Breast epithelium (tissue), 4 donors: ENCODE measurements around the gene RPS6KB2. TPM values are rescaled to one million over a fixed set of nuclear protein-coding genes. Genes with fewer than 3 reads are reported as not detected.

ENCODE experiments used
- DNase-seq, 2 donors: peaks; one replicate each; pipeline ENCODE4 v3.0.0-alpha.2; 2019; ENCODE audit warnings: low spot score in 2 of 2
- H3K27ac ChIP-seq, 2 donors: fragments of 200-600 bp; sonication (generic) in 1 of 2; one replicate each; pipeline ENCODE4 v1.5.1; 2016 to 2019; ENCODE audit warnings: mild to moderate bottlenecking in 1 of 2
- H3K27me3 ChIP-seq, 2 donors: fragments of 200-600 bp; sonication (generic) in 1 of 2; one replicate each; pipeline versions ENCODE4 v1.5.1 to v1.6.0; 2017 to 2019; ENCODE audit warnings: control low read depth in 1 of 2, mild to moderate bottlenecking in 1 of 2
- H3K36me3 ChIP-seq: fragments of 200-600 bp; one replicate; pipeline ENCODE4 v1.5.1; 2019
- H3K4me1 ChIP-seq, 2 donors: fragments of 200-600 bp; sonication (generic); one replicate each; pipeline ENCODE4 v1.5.1; 2016 to 2019; ENCODE audit warnings: control low read depth in 1 of 2
- H3K4me3 ChIP-seq, 3 donors: fragments of 200-600 bp; sonication (generic); 1 replicate in 2 of 3; 2 replicates in 1 of 3; pipeline ENCODE4 v1.5.1; 2016 to 2019; ENCODE audit warnings: mild to moderate bottlenecking in 3 of 3, moderate library complexity in 2 of 3
- H3K9me3 ChIP-seq, 2 donors: fragments of 200-600 bp; sonication (generic) in 1 of 2; one replicate each; pipeline ENCODE4 v1.5.1; 2016 to 2019; ENCODE audit warnings: control low read depth in 1 of 2
- CTCF ChIP-seq, 3 donors: fragments of 450-650 bp; IDR thresholded peaks; one replicate each; pipeline ENCODE4 v1.5.1; 2016 to 2017; ENCODE audit warnings: antibody characterized with exemption in 3 of 3, mild to moderate bottlenecking in 3 of 3, moderate library complexity in 3 of 3
- POLR2A ChIP-seq: fragments of 450-650 bp; IDR thresholded peaks from one replicate; pipeline ENCODE4 v1.6.1; 2016; ENCODE audit warnings: antibody characterized with exemption, mild to moderate bottlenecking, moderate library complexity
- POLR2AphosphoS5 ChIP-seq, 3 donors: sonication (generic); formaldehyde crosslinking; IDR thresholded peaks; one replicate each; pipeline ENCODE4 v1.6.1; 2017; ENCODE audit warnings: antibody characterized with exemption in 3 of 3
- intact Hi-C: fragments of 100-400 bp; cut with DNase I; formaldehyde crosslinking; loops from one replicate; pipeline ENCODE4 v1.15.1; 2023; ENCODE audit warnings: low total_unique reads
- total RNA-seq, 3 donors: library from RNA; depleted of rRNA; stranded (reverse); fragments of >200 nt; gene quantifications; one replicate each; pipeline ENCODE4 v1.1.0, GENCODE V29; 2016

RPS6KB2 gene
- total RNA-seq, 3 donors from 2014 or later, result 28.0 to 41.6 (median 40.1) TPM

GRCh38 chr11:67429722-67430121 lies 1.4 kb downstream of the RPS6KB2 start:
- intact Hi-C loops, result no loop called here
- no peaks in the 10 kb centered on the region for H3K9me3 ChIP-seq
- TF ChIP-seq POLR2AphosphoS5 (IDR thresholded peaks at IDR 0.05) (no peak), POLR2A (no peak), CTCF (IDR thresholded peaks at IDR 0.05) (no peak)
- peak overlapping the region in 1 of 3 donors; percentile 76 for H3K4me3 ChIP-seq
- H3K27me3 ChIP-seq, result no peaks in the 10 kb centered on the region
- H3K4me1 ChIP-seq, result peaks cover 0 to 12% of the 10 kb centered on the region in 2 donors
- H3K36me3 ChIP-seq, result no peaks in the 10 kb centered on the region
- no peak overlapping the region for H3K27ac ChIP-seq
- no peak for DNase-seq

- Histone ChIP-seq H3K4me3 (no peak overlapping the region), H3K27me3 (no peaks in the 10 kb centered on the region), H3K36me3 (no peaks in the 10 kb centered on the region), H3K4me1 (peaks cover 0 to 12% of the 10 kb centered on the region in 2 donors), H3K27ac (no peak overlapping the region), H3K9me3 (no peaks in the 10 kb centered on the region)
- intact Hi-C loops, result no loop called here
- TF ChIP-seq POLR2A (no peak), POLR2AphosphoS5 (IDR thresholded peaks at IDR 0.05) (no peak), CTCF (IDR thresholded peaks at IDR 0.05) (no peak)
- DNase-seq, result no peak
Measured at GRCh38 chr11:67431346-67432249, 3.3 kb downstream of the RPS6KB2 start.

- DNase-seq, result no peak
- no peak overlapping the region for H3K27ac ChIP-seq
- no peak overlapping the region for H3K4me3 ChIP-seq
- intact Hi-C loops, result no loop called here
- H3K36me3 ChIP-seq, result no peaks in the 10 kb centered on the region
- peaks cover 0 to 8% of the 10 kb centered on the region in 2 donors for H3K4me1 ChIP-seq
- no peaks in the 10 kb centered on the region for H3K9me3 ChIP-seq
- H3K27me3 ChIP-seq, result no peaks in the 10 kb centered on the region
- TF ChIP-seq POLR2A (no peak), POLR2AphosphoS5 (IDR thresholded peaks at IDR 0.05) (no peak), CTCF (IDR thresholded peaks at IDR 0.05) (no peak)
Measured at GRCh38 chr11:67432655-67433349, 4.5 kb downstream of the RPS6KB2 start.

GRCh38 chr11:67433536-67434394 lies 5.5 kb downstream of the RPS6KB2 start:
- H3K9me3 ChIP-seq, result no peaks in the 10 kb centered on the region
- no peaks in the 10 kb centered on the region for H3K36me3 ChIP-seq
- peaks cover 0 to 8% of the 10 kb centered on the region in 2 donors for H3K4me1 ChIP-seq
- no peak for DNase-seq
- TF ChIP-seq POLR2AphosphoS5 (IDR thresholded peaks at IDR 0.05) (no peak), CTCF (IDR thresholded peaks at IDR 0.05) (no peak), POLR2A (no peak)
- intact Hi-C loops, result no loop called here
- H3K4me3 ChIP-seq, result no peak overlapping the region
- no peak overlapping the region for H3K27ac ChIP-seq
- no peaks in the 10 kb centered on the region for H3K27me3 ChIP-seq
